Mesenchymal stem cell (in vitro differentiated cells and primary cell): Measurements from ENCODE around the gene NCCRP1.

ENCODE experiments used
- DNase-seq: peaks from one replicate; pipeline ENCODE4 v3.0.0-alpha.2; 2013
- H2AFZ ChIP-seq: one replicate; pipeline ENCODE4 v1.6.1; 2013; ENCODE audit warnings: low read depth, mild to moderate bottlenecking, control low read depth, inconsistent platforms, low read length, moderate library complexity
- H2AK5ac ChIP-seq: 2 replicates; pipeline ENCODE4 v1.6.1; 2013; ENCODE audit warnings: low read length, moderate library complexity, mild to moderate bottlenecking, inconsistent platforms; ENCODE audit not compliant: severe bottlenecking
- H2BK120ac ChIP-seq: one replicate; pipeline ENCODE4 v1.6.1; 2013; ENCODE audit warnings: low read depth, mild to moderate bottlenecking, inconsistent platforms, low read length, moderate library complexity
- H2BK12ac ChIP-seq, 2 experiments: one replicate each; pipeline ENCODE4 v1.6.1; 2013; ENCODE audit warnings: inconsistent platforms in 2 of 2, low read length in 2 of 2, mild to moderate bottlenecking in 2 of 2, moderate library complexity in 2 of 2, control low read depth in 1 of 2
- H2BK15ac ChIP-seq: one replicate; pipeline ENCODE4 v1.6.1; 2013; ENCODE audit warnings: mild to moderate bottlenecking, low read depth, inconsistent platforms; ENCODE audit not compliant: poor library complexity, severe bottlenecking
- H2BK5ac ChIP-seq: 2 replicates; pipeline ENCODE4 v1.6.1; 2013; ENCODE audit warnings: low read depth, mild to moderate bottlenecking, low read length, control low read depth, inconsistent platforms; ENCODE audit not compliant: poor library complexity, severe bottlenecking
- H3K14ac ChIP-seq, 2 experiments: one replicate each; pipeline ENCODE4 v1.6.1; 2013; ENCODE audit warnings: inconsistent platforms in 2 of 2, low read length in 2 of 2, control low read depth in 1 of 2, mild to moderate bottlenecking in 1 of 2, moderate library complexity in 1 of 2
- H3K18ac ChIP-seq, 2 experiments: one replicate each; pipeline ENCODE4 v1.6.1; 2013; ENCODE audit warnings: inconsistent platforms in 2 of 2, low read length in 2 of 2, control low read depth in 1 of 2, low read depth in 1 of 2, mild to moderate bottlenecking in 1 of 2
- H3K23ac ChIP-seq, 2 experiments: one replicate each; pipeline ENCODE4 v1.6.1; 2013; ENCODE audit warnings: inconsistent platforms in 2 of 2, low read length in 2 of 2, mild to moderate bottlenecking in 2 of 2, moderate library complexity in 2 of 2, control low read depth in 1 of 2
- H3K27ac ChIP-seq: 2 replicates; pipeline ENCODE4 v1.5.1; 2013; ENCODE audit warnings: mild to moderate bottlenecking, moderate library complexity, low read length, control low read depth, inconsistent platforms; ENCODE audit not compliant: poor library complexity, severe bottlenecking
- H3K27me3 ChIP-seq, 2 experiments: 2 replicates each; pipeline versions ENCODE4 v1.6.1 to v1.7.0; 2013; ENCODE audit warnings: low read length in 2 of 2, mild to moderate bottlenecking in 2 of 2, moderate library complexity in 2 of 2, control low read depth in 1 of 2, inconsistent platforms in 1 of 2; ENCODE audit not compliant: control insufficient read depth in 1 of 2, insufficient read depth in 1 of 2
- H3K36me3 ChIP-seq, 2 experiments: 2 replicates each; pipeline versions ENCODE4 v1.6.1 to v1.7.0; 2013; ENCODE audit warnings: low read length in 2 of 2, control low read depth in 1 of 2, inconsistent platforms in 1 of 2, low read depth in 1 of 2, mild to moderate bottlenecking in 1 of 2; ENCODE audit not compliant: insufficient read depth in 2 of 2, control insufficient read depth in 1 of 2
- H3K4ac ChIP-seq, 2 experiments: one replicate each; pipeline ENCODE4 v1.6.1; 2013; ENCODE audit warnings: inconsistent platforms in 2 of 2, low read length in 2 of 2, mild to moderate bottlenecking in 2 of 2, moderate library complexity in 2 of 2, control low read depth in 1 of 2, low read depth in 1 of 2
- H3K4me1 ChIP-seq: 2 replicates; pipeline ENCODE4 v1.6.1; 2013; ENCODE audit warnings: low read depth, low read length, control low read depth; ENCODE audit not compliant: control insufficient read depth, insufficient read depth
- H3K4me2 ChIP-seq: 2 replicates; pipeline ENCODE4 v1.6.1; 2013; ENCODE audit warnings: low read length, mild to moderate bottlenecking, inconsistent platforms; ENCODE audit not compliant: poor library complexity, severe bottlenecking
- H3K4me3 ChIP-seq, 2 experiments: 2 replicates each; pipeline versions ENCODE4 v1.5.1 to v1.7.0; 2013; ENCODE audit warnings: low read length in 2 of 2, mild to moderate bottlenecking in 2 of 2, control low read depth in 1 of 2, low read depth in 1 of 2; ENCODE audit not compliant: insufficient read depth in 1 of 2
- H3K79me1 ChIP-seq: replicated peaks from 2 replicates; pipeline ENCODE4 v1.6.1; 2013; ENCODE audit warnings: mild to moderate bottlenecking, control low read depth, low read length, inconsistent platforms; ENCODE audit not compliant: poor library complexity, severe bottlenecking
- H3K9ac ChIP-seq: 2 replicates; pipeline ENCODE4 v1.7.0; 2013; ENCODE audit warnings: mild to moderate bottlenecking, low read length, moderate library complexity
- H3K9me3 ChIP-seq: 2 replicates; pipeline ENCODE4 v1.7.0; 2013; ENCODE audit warnings: mild to moderate bottlenecking, low read length; ENCODE audit not compliant: control insufficient read depth
- H4K8ac ChIP-seq: one replicate; pipeline ENCODE4 v1.6.1; 2013; ENCODE audit warnings: inconsistent platforms, mild to moderate bottlenecking, low read length, moderate library complexity
- H4K91ac ChIP-seq: one replicate; pipeline ENCODE4 v1.6.1; 2013; ENCODE audit warnings: mild to moderate bottlenecking, low read length, inconsistent platforms
- WGBS: methylation state at CpG from one replicate; pipeline ENCODE4 v1.1.7; 2013; ENCODE audit warnings: mixed read lengths; 5-methylcytosine and 5-hydroxymethylcytosine counted together

NCCRP1 gene

DNA sequence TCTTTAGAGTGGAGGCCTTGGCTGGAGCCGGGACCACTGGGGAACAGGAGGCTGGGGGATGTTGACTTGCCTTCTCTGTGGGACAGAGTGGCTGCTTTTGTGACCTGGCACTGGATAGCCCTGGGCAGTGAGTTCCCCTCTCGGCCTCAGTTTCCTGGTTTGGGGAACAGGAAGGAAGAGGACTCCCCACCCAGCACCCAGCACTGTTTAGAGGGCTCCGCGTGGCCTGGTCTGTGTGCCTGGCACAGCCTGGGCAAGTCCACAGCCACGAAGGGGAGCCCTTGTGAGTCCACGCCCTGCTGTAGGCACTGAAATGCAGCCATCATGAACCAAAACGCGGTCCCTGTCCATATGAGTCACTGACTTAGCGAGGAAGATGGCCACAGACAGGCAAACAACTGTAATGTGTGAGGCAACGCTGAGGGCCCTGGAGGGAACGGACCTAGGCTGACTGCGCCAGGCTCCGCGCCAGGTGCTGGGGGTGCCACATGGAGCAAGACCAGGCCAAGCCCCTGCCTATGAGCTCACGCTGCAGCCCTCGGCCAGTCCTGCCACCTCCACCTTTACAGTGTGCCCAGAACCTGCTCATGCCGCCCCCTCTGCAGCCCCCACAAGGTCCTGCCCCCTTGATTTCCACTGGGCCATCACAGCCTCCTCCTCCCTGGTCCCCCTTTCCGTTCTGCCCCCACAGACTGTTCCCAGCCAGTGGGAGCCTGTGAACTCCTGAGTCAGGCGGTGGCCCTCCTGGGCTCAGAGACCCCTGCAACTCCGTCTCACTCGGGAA lies 35.7 kb upstream of the NCCRP1 start:
- Histone ChIP-seq H4K91ac (no peak overlapping the region), H3K9me3 (no peaks in the 10 kb centered on the region), H2BK5ac (no peak overlapping the region), H3K27me3 (no peaks in the 10 kb centered on the region), H3K4me3 (no peak overlapping the region), H3K23ac (no peak overlapping the region), H3K27ac (no peak overlapping the region), H2AFZ (no peak overlapping the region), H3K79me1 (peaks cover 73% of the 10 kb centered on the region), H2BK12ac (no peak overlapping the region), H3K4ac (peak overlapping the region in 1 of 2 experiments; percentile 21), H2AK5ac (no peak overlapping the region), H4K8ac (no peak overlapping the region), H3K18ac (no peak overlapping the region), H3K9ac (peak overlapping the region; percentile 54), H3K14ac (peak overlapping the region in 1 of 2 experiments; percentile 23), H3K4me2 (no peak overlapping the region), H2BK120ac (no peak overlapping the region), H3K36me3 (peaks cover 0 to 30% of the 10 kb centered on the region in 2 experiments), H2BK15ac (no peak overlapping the region), H3K4me1 (peaks cover 30% of the 10 kb centered on the region)
- DNase-seq, result peak; percentile 44
- 94% methylated on average over 21 of the region's 21 CpGs for WGBS

DNA sequence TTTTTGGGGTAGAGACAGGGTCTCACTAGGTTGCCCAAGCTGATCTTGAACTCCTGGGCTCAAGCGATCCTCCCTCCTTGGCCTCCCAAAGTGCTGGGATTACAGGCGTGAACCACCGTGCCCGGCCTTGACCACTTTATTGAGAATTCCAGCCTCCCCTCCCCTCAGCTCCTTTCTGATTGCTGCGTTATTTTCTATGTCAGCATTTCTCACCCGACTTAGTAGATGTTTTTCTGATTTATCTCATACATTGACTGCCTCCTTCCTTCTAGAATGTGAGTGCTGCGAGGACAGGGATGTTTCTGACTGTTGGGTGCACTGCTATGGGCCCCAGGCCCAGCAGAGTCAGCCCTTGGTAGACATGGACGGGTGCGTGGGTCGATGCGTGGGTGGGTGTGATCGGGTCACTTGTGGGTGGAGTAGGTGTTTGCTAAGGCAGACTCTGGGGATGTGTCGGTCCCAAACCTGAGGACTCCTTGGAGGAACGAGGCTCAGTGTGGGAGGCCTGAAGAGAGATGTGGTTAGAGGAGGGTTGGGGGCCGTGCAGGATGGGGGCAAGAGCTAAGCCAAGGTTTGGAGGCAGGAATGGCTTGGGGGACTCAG lies 34.2 kb upstream of the NCCRP1 start:
- Histone ChIP-seq H3K79me1 (peaks cover 76% of the 10 kb centered on the region), H3K36me3 (peaks cover 0 to 34% of the 10 kb centered on the region in 2 experiments), H3K9ac (no peak overlapping the region), H2BK120ac (no peak overlapping the region), H2BK15ac (no peak overlapping the region), H3K4me3 (no peak overlapping the region), H4K8ac (no peak overlapping the region), H3K23ac (no peak overlapping the region), H2BK5ac (no peak overlapping the region), H3K9me3 (no peaks in the 10 kb centered on the region), H3K27ac (no peak overlapping the region), H2AK5ac (no peak overlapping the region), H3K14ac (no peak overlapping the region), H3K4me1 (peaks cover 27% of the 10 kb centered on the region), H2BK12ac (no peak overlapping the region), H4K91ac (no peak overlapping the region), H3K4me2 (no peak overlapping the region), H3K4ac (no peak overlapping the region), H3K18ac (no peak overlapping the region), H3K27me3 (no peaks in the 10 kb centered on the region), H2AFZ (no peak overlapping the region)
- WGBS, result 95% methylated on average over 15 of the region's 15 CpGs
- DNase-seq, result no peak

DNA sequence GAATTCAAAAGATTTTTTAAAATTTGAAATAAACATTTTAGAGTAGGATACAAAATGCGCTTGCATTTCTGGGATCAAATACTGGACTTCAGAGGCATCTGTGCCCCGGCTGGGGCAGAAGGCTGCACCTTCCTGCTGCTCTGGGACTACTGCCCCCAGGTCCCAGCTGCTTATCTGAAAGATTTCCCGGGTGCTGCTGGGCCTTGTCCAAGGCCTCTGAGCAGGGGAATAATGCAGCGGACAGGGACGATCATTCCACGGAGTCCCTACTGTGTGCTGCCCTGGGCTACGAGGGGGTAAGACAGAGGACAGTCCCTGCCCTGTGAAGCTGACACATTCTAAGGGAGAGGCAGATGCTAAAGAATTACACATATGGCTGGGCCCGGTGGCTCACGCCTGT lies 33.1 kb upstream of the NCCRP1 start:
- Histone ChIP-seq H3K9me3 (no peaks in the 10 kb centered on the region), H3K18ac (no peak overlapping the region), H3K9ac (no peak overlapping the region), H2BK120ac (no peak overlapping the region), H2BK5ac (no peak overlapping the region), H3K23ac (no peak overlapping the region), H2BK15ac (no peak overlapping the region), H3K14ac (no peak overlapping the region), H3K4me1 (peaks cover 20% of the 10 kb centered on the region), H3K4me2 (no peak overlapping the region), H3K4me3 (no peak overlapping the region), H3K79me1 (peaks cover 79% of the 10 kb centered on the region), H4K8ac (no peak overlapping the region), H3K27me3 (no peaks in the 10 kb centered on the region), H2BK12ac (no peak overlapping the region), H2AFZ (no peak overlapping the region), H3K36me3 (peaks cover 0 to 39% of the 10 kb centered on the region in 2 experiments), H3K27ac (no peak overlapping the region), H4K91ac (no peak overlapping the region), H2AK5ac (no peak overlapping the region), H3K4ac (no peak overlapping the region)
- 98% methylated on average over 9 of the region's 9 CpGs for WGBS
- DNase-seq, result no peak

DNA sequence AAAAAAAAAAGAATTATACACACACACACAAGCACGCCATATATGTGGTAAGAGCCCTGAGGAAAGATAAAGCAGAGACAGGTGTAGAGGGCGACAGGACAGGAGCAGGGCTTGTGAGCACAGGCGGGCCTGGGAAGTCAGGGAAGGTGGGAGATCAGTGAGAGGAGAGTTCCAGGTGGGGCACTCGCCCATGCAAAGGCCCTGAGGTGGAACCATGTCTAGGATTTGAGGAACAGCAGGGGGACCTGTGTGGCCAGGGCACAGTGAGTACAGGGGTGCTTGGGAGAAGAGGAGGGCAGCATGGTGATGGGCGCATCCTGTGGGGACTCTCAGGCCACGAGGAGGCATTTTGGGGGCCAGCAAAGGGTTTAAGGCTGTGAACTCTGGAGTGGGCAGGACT lies 32.5 kb upstream of the NCCRP1 start:
- Histone ChIP-seq H3K4me3 (no peak overlapping the region), H4K8ac (no peak overlapping the region), H3K79me1 (peaks cover 76% of the 10 kb centered on the region), H2BK5ac (no peak overlapping the region), H3K18ac (no peak overlapping the region), H4K91ac (no peak overlapping the region), H3K23ac (no peak overlapping the region), H2BK12ac (no peak overlapping the region), H3K9me3 (no peaks in the 10 kb centered on the region), H3K27ac (no peak overlapping the region), H3K14ac (no peak overlapping the region), H2BK120ac (no peak overlapping the region), H3K9ac (no peak overlapping the region), H2AFZ (no peak overlapping the region), H3K27me3 (no peaks in the 10 kb centered on the region), H3K4ac (no peak overlapping the region), H2BK15ac (no peak overlapping the region), H3K36me3 (peaks cover 0 to 40% of the 10 kb centered on the region in 2 experiments), H2AK5ac (no peak overlapping the region), H3K4me2 (no peak overlapping the region), H3K4me1 (peaks cover 20% of the 10 kb centered on the region)
- 96% methylated on average over 6 of the region's 6 CpGs for WGBS
- no peak for DNase-seq
